Stomach smooth muscle (tissue), 2 donors: ENCODE results near the gene SH3RF3.

Source experiments
- H3K27ac ChIP-seq: one replicate; pipeline ENCODE4 v1.7.0; 2013; ENCODE audit warnings: mild to moderate bottlenecking, low read length, inconsistent platforms
- H3K27me3 ChIP-seq, 2 donors: one replicate each; pipeline ENCODE4 v1.7.0; 2013; ENCODE audit warnings: low read length in 2 of 2; ENCODE audit not compliant: insufficient read depth in 2 of 2, control insufficient read depth in 1 of 2
- H3K36me3 ChIP-seq, 2 donors: one replicate each; pipeline ENCODE4 v1.7.0; 2013; ENCODE audit warnings: low read length in 2 of 2; ENCODE audit not compliant: control insufficient read depth in 2 of 2, insufficient read depth in 2 of 2
- H3K4me1 ChIP-seq: one replicate; pipeline ENCODE4 v1.7.0; 2013; ENCODE audit warnings: low read length; ENCODE audit not compliant: control insufficient read depth, insufficient read depth
- H3K4me3 ChIP-seq, 2 donors: one replicate each; pipeline ENCODE4 v1.7.0; 2013; ENCODE audit warnings: low read length in 2 of 2
- H3K9ac ChIP-seq, 2 donors: one replicate each; pipeline ENCODE4 v1.7.0; 2013; ENCODE audit warnings: low read length in 2 of 2, mild to moderate bottlenecking in 1 of 2
- H3K9me3 ChIP-seq, 2 donors: one replicate each; pipeline ENCODE4 v1.7.0; 2013; ENCODE audit warnings: low read length in 2 of 2; ENCODE audit not compliant: control insufficient read depth in 2 of 2
- donor health status: healthy.
- donor health status: Pancreatic carcinoma.

SH3RF3 gene

GRCh38 chr2:109256111-109256510 is 127.1 kb downstream of the SH3RF3 start:
- H3K4me1 ChIP-seq, result peaks cover 40% of the 10 kb centered on the region
- no peak overlapping the region for H3K4me3 ChIP-seq
- H3K27me3 ChIP-seq, result no peaks in the 10 kb centered on the region
- H3K9ac ChIP-seq, result no peak overlapping the region
- no peaks in the 10 kb centered on the region for H3K9me3 ChIP-seq
- no peaks in the 10 kb centered on the region for H3K36me3 ChIP-seq
- H3K27ac ChIP-seq, result no peak overlapping the region

- no peak overlapping the region for H3K27ac ChIP-seq
- H3K27me3 ChIP-seq, result no peaks in the 10 kb centered on the region
- no peaks in the 10 kb centered on the region for H3K9me3 ChIP-seq
- H3K4me1 ChIP-seq, result peaks cover 43% of the 10 kb centered on the region
- H3K9ac ChIP-seq, result no peak overlapping the region
- H3K4me3 ChIP-seq, result no peak overlapping the region
- no peaks in the 10 kb centered on the region for H3K36me3 ChIP-seq
Observed at GRCh38 chr2:109256921-109257320, 127.9 kb downstream of the SH3RF3 start.

- no peaks in the 10 kb centered on the region for H3K36me3 ChIP-seq
- peaks cover 41% of the 10 kb centered on the region for H3K4me1 ChIP-seq
- H3K4me3 ChIP-seq, result no peak overlapping the region
- no peak overlapping the region for H3K9ac ChIP-seq
- H3K9me3 ChIP-seq, result no peaks in the 10 kb centered on the region
- H3K27me3 ChIP-seq, result no peaks in the 10 kb centered on the region
- H3K27ac ChIP-seq, result no peak overlapping the region
Observed at GRCh38 chr2:109257653-109258052, 128.6 kb downstream of the SH3RF3 start.

GRCh38 chr2:109258376-109258775 is 129.4 kb downstream of the SH3RF3 start:
- Histone ChIP-seq H3K9me3 (no peaks in the 10 kb centered on the region), H3K36me3 (no peaks in the 10 kb centered on the region), H3K4me1 (peaks cover 38% of the 10 kb centered on the region), H3K4me3 (no peak overlapping the region), H3K27ac (no peak overlapping the region), H3K27me3 (no peaks in the 10 kb centered on the region), H3K9ac (no peak overlapping the region)

- no peaks in the 10 kb centered on the region for H3K9me3 ChIP-seq
- H3K4me3 ChIP-seq, result no peak overlapping the region
- H3K9ac ChIP-seq, result no peak overlapping the region
- no peaks in the 10 kb centered on the region for H3K36me3 ChIP-seq
- H3K27ac ChIP-seq, result no peak overlapping the region
- H3K27me3 ChIP-seq, result no peaks in the 10 kb centered on the region
- peaks cover 38% of the 10 kb centered on the region for H3K4me1 ChIP-seq
Observed at GRCh38 chr2:109258905-109259540, 130.0 kb downstream of the SH3RF3 start.

GRCh38 chr2:109259671-109260070 is 130.7 kb downstream of the SH3RF3 start:
- Histone ChIP-seq H3K27ac (no peak overlapping the region), H3K4me1 (peaks cover 41% of the 10 kb centered on the region), H3K9ac (no peak overlapping the region), H3K36me3 (no peaks in the 10 kb centered on the region), H3K9me3 (no peaks in the 10 kb centered on the region), H3K27me3 (no peaks in the 10 kb centered on the region), H3K4me3 (no peak overlapping the region)

- Histone ChIP-seq H3K4me1 (peaks cover 46% of the 10 kb centered on the region), H3K27me3 (no peaks in the 10 kb centered on the region), H3K36me3 (no peaks in the 10 kb centered on the region), H3K9ac (no peak overlapping the region), H3K4me3 (no peak overlapping the region), H3K27ac (no peak overlapping the region), H3K9me3 (no peaks in the 10 kb centered on the region)
Observed at GRCh38 chr2:109260116-109260855, 131.3 kb downstream of the SH3RF3 start.

- H3K4me3 ChIP-seq, result no peak overlapping the region
- peaks cover 46% of the 10 kb centered on the region for H3K4me1 ChIP-seq
- H3K9ac ChIP-seq, result no peak overlapping the region
- H3K27ac ChIP-seq, result no peak overlapping the region
- no peaks in the 10 kb centered on the region for H3K27me3 ChIP-seq
- no peaks in the 10 kb centered on the region for H3K36me3 ChIP-seq
- no peaks in the 10 kb centered on the region for H3K9me3 ChIP-seq
Observed at GRCh38 chr2:109260886-109261700, 132.1 kb downstream of the SH3RF3 start.

GRCh38 chr2:109261906-109262631 is 133.1 kb downstream of the SH3RF3 start:
- Histone ChIP-seq H3K9ac (no peak overlapping the region), H3K27me3 (no peaks in the 10 kb centered on the region), H3K27ac (no peak overlapping the region), H3K4me1 (peaks cover 40% of the 10 kb centered on the region), H3K36me3 (no peaks in the 10 kb centered on the region), H3K4me3 (no peak overlapping the region), H3K9me3 (no peaks in the 10 kb centered on the region)

GRCh38 chr2:109264595-109265328 is 135.8 kb downstream of the SH3RF3 start:
- no peak overlapping the region for H3K9ac ChIP-seq
- H3K36me3 ChIP-seq, result no peaks in the 10 kb centered on the region
- no peak overlapping the region for H3K27ac ChIP-seq

More at GRCh38 chr2:109264595-109265328, 135.8 kb downstream of the SH3RF3 start:
- peaks cover 13% of the 10 kb centered on the region for H3K4me1 ChIP-seq
- no peak overlapping the region for H3K4me3 ChIP-seq
- H3K9me3 ChIP-seq, result no peaks in the 10 kb centered on the region
- H3K27me3 ChIP-seq, result no peaks in the 10 kb centered on the region
